Keratinocyte (primary cell): Measurements from ENCODE around the gene POLR3G.

Source experiments
- CTCF ChIP-seq, 3 experiments: IDR thresholded peaks in 1 of 3; conservative IDR thresholded peaks in 1 of 3; optimal IDR thresholded peaks in 1 of 3; 2 replicates in 2 of 3; 3 replicates in 1 of 3; pipeline versions ENCODE3 to v1.5.1; 2011; ENCODE audit warnings: low read length in 3 of 3, mild to moderate bottlenecking in 3 of 3, moderate library complexity in 2 of 3, control low read depth in 1 of 3, inconsistent platforms in 1 of 3; ENCODE audit not compliant: insufficient read depth in 2 of 3; ENCODE audit errors: extremely low read depth in 1 of 3
- EZH2 ChIP-seq: IDR thresholded peaks from one replicate; pipeline ENCODE4 v1.6.1; 2012; ENCODE audit warnings: inconsistent platforms, mild to moderate bottlenecking, low read length, moderate library complexity

- TF ChIP-seq CTCF (optimal IDR thresholded peaks at IDR 0.05 in 1 of 3, IDR thresholded peaks at IDR 0.05 in 1 of 3, conservative IDR thresholded peaks at IDR 0.05 in 1 of 3; ENCODE audit: extremely low read depth in 1 of 3, insufficient read depth in 2 of 3, low read length in 3 of 3) (no peak), EZH2 (no peak)
These were observed 35.8 kb downstream of the POLR3G start for GRCh38 chr5:90510438-90510837.
